HepG2 (cell line): ENCODE data around the gene SPATA25. TPM values are rescaled to one million over a fixed set of nuclear protein-coding genes. Genes with fewer than 3 reads are reported as not detected.
A peak's percentile ranks its signal among the peaks of the same experiment; 100 is the strongest.

Source experiments
- DMTF1 ChIP-seq: sonication (generic); formaldehyde crosslinking; IDR thresholded peaks from 2 replicates; pipeline ENCODE4 v1.4.0; 2020; ENCODE audit warnings: mild to moderate bottlenecking, missing genetic modification reagents
- HMGA1 ChIP-seq: sonication (generic); formaldehyde crosslinking; conservative IDR thresholded peaks from 2 replicates; pipeline ENCODE4 v1.4.0; 2020; ENCODE audit warnings: missing genetic modification reagents
- HNF1B ChIP-seq: sonication (generic); formaldehyde crosslinking; IDR thresholded peaks from 2 replicates; pipeline ENCODE4 v1.5.1; 2020; ENCODE audit warnings: mild to moderate bottlenecking, moderate library complexity, missing genetic modification reagents
- JUND ChIP-seq: sonication (generic); formaldehyde crosslinking; IDR thresholded peaks from 2 replicates; pipeline ENCODE4 v1.8.0; 2022; ENCODE audit warnings: mild to moderate bottlenecking, missing genetic modification reagents
- PCBP2 ChIP-seq: fragments of 200-400 bp; formaldehyde crosslinking; optimal IDR thresholded peaks from 2 replicates; pipeline ENCODE3; 2018; ENCODE audit warnings: low read length, low read depth; ENCODE audit not compliant: poor library complexity, severe bottlenecking
- SMARCC2 ChIP-seq: fragments of 450-650 bp; IDR thresholded peaks from 2 replicates; pipeline ENCODE4 v1.6.1; 2017; ENCODE audit warnings: antibody characterized with exemption, mild to moderate bottlenecking
- SSRP1 ChIP-seq: IDR thresholded peaks from 2 replicates; pipeline ENCODE4 v1.6.1; 2016; ENCODE audit warnings: control low read depth
- ZNF264 ChIP-seq: sonication (generic); formaldehyde crosslinking; IDR thresholded peaks from 2 replicates; pipeline ENCODE4 v1.4.0; 2020; ENCODE audit warnings: missing genetic modification reagents
- ZNF33B ChIP-seq: sonication (generic); formaldehyde crosslinking; IDR thresholded peaks from 2 replicates; pipeline ENCODE4 v1.5.1; 2020; ENCODE audit warnings: mild to moderate bottlenecking, missing genetic modification reagents
- ZNF670 ChIP-seq: sonication (generic); formaldehyde crosslinking; IDR thresholded peaks from 2 replicates; pipeline ENCODE4 v1.8.0; 2022; ENCODE audit warnings: mild to moderate bottlenecking, missing genetic modification reagents, borderline replicate concordance
- ZNF678 ChIP-seq: sonication (generic); formaldehyde crosslinking; IDR thresholded peaks from 2 replicates; pipeline ENCODE4 v1.4.0; 2020; ENCODE audit warnings: mild to moderate bottlenecking, missing genetic modification reagents
- ZNF746 ChIP-seq: sonication (generic); formaldehyde crosslinking; IDR thresholded peaks from 2 replicates; pipeline ENCODE4 v1.8.0; 2022; ENCODE audit warnings: mild to moderate bottlenecking, missing genetic modification reagents
- ZNF772 ChIP-seq: sonication (generic); formaldehyde crosslinking; IDR thresholded peaks from 2 replicates; pipeline ENCODE4 v1.5.0; 2020; ENCODE audit warnings: mild to moderate bottlenecking, missing genetic modification reagents
- ZNF83 ChIP-seq: sonication (generic); formaldehyde crosslinking; IDR thresholded peaks from 2 replicates; pipeline ENCODE4 v1.4.0; 2020; ENCODE audit warnings: missing genetic modification reagents, mild to moderate bottlenecking, borderline replicate concordance
- ZNF878 ChIP-seq: sonication (generic); formaldehyde crosslinking; IDR thresholded peaks from 2 replicates; pipeline ENCODE4 v1.8.1; 2023; ENCODE audit warnings: mild to moderate bottlenecking, missing genetic modification reagents, moderate library complexity
- polyA plus RNA-seq, 8 experiments: library from polyadenylated mRNA; depleted of rRNA in 3 of 8; stranded (reverse) in 7 of 8; unstranded in 1 of 8; fragments of >200 nt; fragmentation: Illumina TruSeq in 4 of 8; extraction: Trizol in 4 of 8; gene quantifications; 2 replicates each; pipeline versions ENCODE4 v1.2.1 to v1.2.3, GENCODE V29; 2011 to 2016; ENCODE audit warnings: low read depth in 4 of 8, missing spikeins in 1 of 8, mixed read lengths in 1 of 8; ENCODE audit not compliant: insufficient read depth in 1 of 8
- total RNA-seq, 5 experiments: library from RNA; depleted of rRNA; stranded (reverse); fragments of >200 nt; fragmentation: Illumina TruSeq; extraction: Trizol; gene quantifications; 2 replicates each; pipeline ENCODE4 v1.2.3, GENCODE V29; 2016; ENCODE audit warnings: low read depth in 1 of 5
- TF ChIP-seq, protein P1 (sequence below): sonication (generic); formaldehyde crosslinking; IDR thresholded peaks from 2 replicates; pipeline ENCODE4 v1.4.0; 2020; ENCODE audit warnings: mild to moderate bottlenecking, missing genetic modification reagents
- TF ChIP-seq, protein P2 (sequence below): fragments of 450-650 bp; IDR thresholded peaks from 2 replicates; pipeline ENCODE4 v1.6.1; 2017
- TF ChIP-seq, protein P3 (sequence below): sonication (generic); formaldehyde crosslinking; IDR thresholded peaks from 2 replicates; pipeline ENCODE4 v1.5.0; 2020; ENCODE audit warnings: mild to moderate bottlenecking, missing genetic modification reagents
- TF ChIP-seq, protein P4 (sequence below): IDR thresholded peaks from 2 replicates; pipeline ENCODE4 v1.6.1; 2018; ENCODE audit warnings: missing genetic modification reagents

SPATA25 gene
- total and polyA plus RNA-seq, 2 of the 13 experiments (the other 11 are each of a cell fraction or from before 2014, with no cell fraction given), result 4.8 to 7.6 TPM

DNA sequence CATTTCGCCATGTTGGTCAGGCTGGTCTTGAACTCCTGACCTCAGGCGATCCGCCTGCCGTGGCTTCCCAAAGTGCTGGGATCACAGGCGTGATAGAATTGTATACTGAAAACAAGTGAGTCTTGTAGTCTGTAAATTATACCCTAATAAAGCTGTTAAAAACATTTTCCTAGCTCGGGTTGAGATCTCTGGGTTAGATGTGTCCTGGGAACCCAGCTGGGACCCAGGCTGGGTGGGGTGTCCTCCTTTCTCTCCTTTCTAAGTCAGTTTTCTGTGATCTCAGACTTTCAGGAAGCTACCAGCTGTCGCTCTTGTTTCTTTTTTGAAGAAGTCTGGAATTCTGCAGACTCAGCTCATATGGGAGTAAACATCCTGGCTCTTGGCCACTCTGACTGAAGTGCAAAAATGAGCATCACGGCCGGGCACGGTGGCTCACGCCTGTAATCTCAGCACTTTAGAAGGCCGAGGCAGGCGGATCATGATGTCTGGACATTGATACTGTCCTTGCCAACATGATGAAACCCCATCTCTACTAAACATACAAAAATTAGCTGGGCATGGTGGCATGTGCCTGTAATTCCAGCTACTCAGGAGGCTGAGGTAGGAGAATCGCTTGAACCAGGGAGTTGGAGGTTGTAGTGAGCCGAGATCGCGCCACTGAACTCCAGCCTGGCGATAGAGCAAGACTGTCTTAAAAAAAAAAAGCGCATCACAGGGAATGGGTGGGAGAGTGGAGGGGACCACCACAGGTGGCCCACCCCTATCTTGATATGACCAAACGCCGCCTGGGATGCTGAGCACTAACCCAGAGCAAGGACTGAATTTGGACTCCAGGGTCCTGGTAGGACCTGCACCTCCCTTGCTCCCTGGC is 37.2 kb upstream of the SPATA25 start (continued):
- TF ChIP-seq ZNF33B (CRISPR knock-in tag), result no peak
- TF ChIP-seq JUND (CRISPR knock-in tag), result no peak
- TF ChIP-seq, protein P1, sequence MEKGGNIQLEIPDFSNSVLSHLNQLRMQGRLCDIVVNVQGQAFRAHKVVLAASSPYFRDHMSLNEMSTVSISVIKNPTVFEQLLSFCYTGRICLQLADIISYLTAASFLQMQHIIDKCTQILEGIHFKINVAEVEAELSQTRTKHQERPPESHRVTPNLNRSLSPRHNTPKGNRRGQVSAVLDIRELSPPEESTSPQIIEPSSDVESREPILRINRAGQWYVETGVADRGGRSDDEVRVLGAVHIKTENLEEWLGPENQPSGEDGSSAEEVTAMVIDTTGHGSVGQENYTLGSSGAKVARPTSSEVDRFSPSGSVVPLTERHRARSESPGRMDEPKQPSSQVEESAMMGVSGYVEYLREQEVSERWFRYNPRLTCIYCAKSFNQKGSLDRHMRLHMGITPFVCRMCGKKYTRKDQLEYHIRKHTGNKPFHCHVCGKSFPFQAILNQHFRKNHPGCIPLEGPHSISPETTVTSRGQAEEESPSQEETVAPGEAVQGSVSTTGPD (CRISPR knock-in tag), result no peak
- no peak for TF ChIP-seq DMTF1 (CRISPR knock-in tag)
- no peak for TF ChIP-seq ZNF772 (CRISPR knock-in tag)
- TF ChIP-seq SMARCC2, result no peak
- peak; percentile 57; the same call in 1 of the 2 replicates for TF ChIP-seq ZNF670 (CRISPR knock-in tag)
- 0 out of 2 replicates have a peak, but pooled peaks have one; percentile 39 for TF ChIP-seq SSRP1 (CRISPR knock-in tag)
- TF ChIP-seq, protein P2, sequence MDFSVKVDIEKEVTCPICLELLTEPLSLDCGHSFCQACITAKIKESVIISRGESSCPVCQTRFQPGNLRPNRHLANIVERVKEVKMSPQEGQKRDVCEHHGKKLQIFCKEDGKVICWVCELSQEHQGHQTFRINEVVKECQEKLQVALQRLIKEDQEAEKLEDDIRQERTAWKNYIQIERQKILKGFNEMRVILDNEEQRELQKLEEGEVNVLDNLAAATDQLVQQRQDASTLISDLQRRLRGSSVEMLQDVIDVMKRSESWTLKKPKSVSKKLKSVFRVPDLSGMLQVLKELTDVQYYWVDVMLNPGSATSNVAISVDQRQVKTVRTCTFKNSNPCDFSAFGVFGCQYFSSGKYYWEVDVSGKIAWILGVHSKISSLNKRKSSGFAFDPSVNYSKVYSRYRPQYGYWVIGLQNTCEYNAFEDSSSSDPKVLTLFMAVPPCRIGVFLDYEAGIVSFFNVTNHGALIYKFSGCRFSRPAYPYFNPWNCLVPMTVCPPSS, result no peak
- TF ChIP-seq ZNF264 (CRISPR knock-in tag), result no peak
- 0 out of 2 replicates have a peak, but pooled peaks have one; percentile 35 for TF ChIP-seq ZNF746 (CRISPR knock-in tag)
- no peak for TF ChIP-seq ZNF878 (CRISPR knock-in tag)
- TF ChIP-seq ZNF678, result no peak
- no peak for TF ChIP-seq PCBP2
- TF ChIP-seq, protein P3, sequence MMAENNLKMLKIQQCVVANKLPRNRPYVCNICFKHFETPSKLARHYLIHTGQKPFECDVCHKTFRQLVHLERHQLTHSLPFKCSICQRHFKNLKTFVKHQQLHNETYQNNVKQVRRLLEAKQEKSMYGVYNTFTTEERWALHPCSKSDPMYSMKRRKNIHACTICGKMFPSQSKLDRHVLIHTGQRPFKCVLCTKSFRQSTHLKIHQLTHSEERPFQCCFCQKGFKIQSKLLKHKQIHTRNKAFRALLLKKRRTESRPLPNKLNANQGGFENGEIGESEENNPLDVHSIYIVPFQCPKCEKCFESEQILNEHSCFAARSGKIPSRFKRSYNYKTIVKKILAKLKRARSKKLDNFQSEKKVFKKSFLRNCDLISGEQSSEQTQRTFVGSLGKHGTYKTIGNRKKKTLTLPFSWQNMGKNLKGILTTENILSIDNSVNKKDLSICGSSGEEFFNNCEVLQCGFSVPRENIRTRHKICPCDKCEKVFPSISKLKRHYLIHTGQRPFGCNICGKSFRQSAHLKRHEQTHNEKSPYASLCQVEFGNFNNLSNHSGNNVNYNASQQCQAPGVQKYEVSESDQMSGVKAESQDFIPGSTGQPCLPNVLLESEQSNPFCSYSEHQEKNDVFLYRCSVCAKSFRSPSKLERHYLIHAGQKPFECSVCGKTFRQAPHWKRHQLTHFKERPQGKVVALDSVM (CRISPR knock-in tag), result peak; percentile 65
- TF ChIP-seq ZNF83 (CRISPR knock-in tag), result no peak
- TF ChIP-seq HMGA1 (CRISPR knock-in tag), result no peak
- TF ChIP-seq, protein P4, sequence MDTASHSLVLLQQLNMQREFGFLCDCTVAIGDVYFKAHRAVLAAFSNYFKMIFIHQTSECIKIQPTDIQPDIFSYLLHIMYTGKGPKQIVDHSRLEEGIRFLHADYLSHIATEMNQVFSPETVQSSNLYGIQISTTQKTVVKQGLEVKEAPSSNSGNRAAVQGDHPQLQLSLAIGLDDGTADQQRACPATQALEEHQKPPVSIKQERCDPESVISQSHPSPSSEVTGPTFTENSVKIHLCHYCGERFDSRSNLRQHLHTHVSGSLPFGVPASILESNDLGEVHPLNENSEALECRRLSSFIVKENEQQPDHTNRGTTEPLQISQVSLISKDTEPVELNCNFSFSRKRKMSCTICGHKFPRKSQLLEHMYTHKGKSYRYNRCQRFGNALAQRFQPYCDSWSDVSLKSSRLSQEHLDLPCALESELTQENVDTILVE (CRISPR knock-in tag), result no peak
- TF ChIP-seq HNF1B (CRISPR knock-in tag), result peak; percentile 76
